ENCODE results near the gene OCA2.

The OCA2 gene

DNA sequence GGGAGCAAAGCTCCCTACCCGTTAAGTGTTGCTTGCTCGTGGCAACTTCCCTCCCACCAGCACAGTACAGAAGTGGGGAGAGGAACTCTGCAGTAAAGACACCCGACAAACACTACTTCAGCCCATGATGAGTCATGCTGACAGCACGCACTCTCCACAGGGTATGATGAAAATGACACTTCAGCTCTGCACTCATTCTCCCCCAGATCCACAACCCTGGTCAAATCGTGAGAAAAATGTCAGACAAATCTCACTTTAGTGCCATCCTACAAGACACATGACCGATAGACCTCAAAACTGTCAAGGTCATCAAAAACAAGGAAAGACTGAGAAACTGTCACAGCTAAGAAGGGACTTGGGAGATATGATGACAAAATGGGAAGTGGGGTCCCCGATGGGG, 278.9 kb downstream of the OCA2 start:
- Histone ChIP-seq H3K27ac (no peak overlapping the region), H3K27me3 (ENCODE audit: insufficient read depth, low read depth, severe bottlenecking) (no peaks in the 10 kb centered on the region), H3K4me3 (ENCODE audit: low read depth, low read length) (no peak overlapping the region), H3K36me3 (no peaks in the 10 kb centered on the region), H3K9me3 (ENCODE audit: severe bottlenecking) (peaks cover 4% of the 10 kb centered on the region)
- TF ChIP-seq, protein P1, sequence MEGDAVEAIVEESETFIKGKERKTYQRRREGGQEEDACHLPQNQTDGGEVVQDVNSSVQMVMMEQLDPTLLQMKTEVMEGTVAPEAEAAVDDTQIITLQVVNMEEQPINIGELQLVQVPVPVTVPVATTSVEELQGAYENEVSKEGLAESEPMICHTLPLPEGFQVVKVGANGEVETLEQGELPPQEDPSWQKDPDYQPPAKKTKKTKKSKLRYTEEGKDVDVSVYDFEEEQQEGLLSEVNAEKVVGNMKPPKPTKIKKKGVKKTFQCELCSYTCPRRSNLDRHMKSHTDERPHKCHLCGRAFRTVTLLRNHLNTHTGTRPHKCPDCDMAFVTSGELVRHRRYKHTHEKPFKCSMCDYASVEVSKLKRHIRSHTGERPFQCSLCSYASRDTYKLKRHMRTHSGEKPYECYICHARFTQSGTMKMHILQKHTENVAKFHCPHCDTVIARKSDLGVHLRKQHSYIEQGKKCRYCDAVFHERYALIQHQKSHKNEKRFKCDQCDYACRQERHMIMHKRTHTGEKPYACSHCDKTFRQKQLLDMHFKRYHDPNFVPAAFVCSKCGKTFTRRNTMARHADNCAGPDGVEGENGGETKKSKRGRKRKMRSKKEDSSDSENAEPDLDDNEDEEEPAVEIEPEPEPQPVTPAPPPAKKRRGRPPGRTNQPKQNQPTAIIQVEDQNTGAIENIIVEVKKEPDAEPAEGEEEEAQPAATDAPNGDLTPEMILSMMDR (IDR thresholded peaks at IDR 0.05; ENCODE audit: low read depth, low read length) = no peak
- no peak for DNase-seq

DNA sequence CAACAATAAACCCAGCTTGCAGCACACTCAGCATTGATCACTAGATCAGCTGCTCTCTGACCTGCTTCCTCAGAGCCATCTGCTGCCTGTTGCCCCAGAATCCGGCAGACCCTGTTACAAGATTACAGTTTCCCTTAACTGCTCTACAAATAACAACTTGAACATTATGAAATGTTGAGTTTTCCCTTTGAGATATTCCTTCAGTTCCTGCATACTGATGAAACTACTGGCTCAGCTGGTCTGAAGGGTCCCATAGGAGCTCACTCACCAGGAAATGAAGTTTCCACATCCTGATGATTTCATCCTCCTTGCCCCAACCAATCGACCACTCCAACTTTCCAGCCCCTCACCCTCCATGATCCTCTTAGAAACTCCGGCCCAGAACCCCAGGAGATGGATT, 281.9 kb downstream of the OCA2 start:
- Histone ChIP-seq H3K27me3 (ENCODE audit: insufficient read depth, low read depth, severe bottlenecking) (no peaks in the 10 kb centered on the region), H3K27ac (no peak overlapping the region), H3K36me3 (no peaks in the 10 kb centered on the region), H3K9me3 (ENCODE audit: severe bottlenecking) (peaks cover 4% of the 10 kb centered on the region), H3K4me3 (ENCODE audit: low read depth, low read length) (no peak overlapping the region)
- TF ChIP-seq, protein P1 (IDR thresholded peaks at IDR 0.05; ENCODE audit: low read depth, low read length) = no peak
- DNase-seq = no peak

DNA sequence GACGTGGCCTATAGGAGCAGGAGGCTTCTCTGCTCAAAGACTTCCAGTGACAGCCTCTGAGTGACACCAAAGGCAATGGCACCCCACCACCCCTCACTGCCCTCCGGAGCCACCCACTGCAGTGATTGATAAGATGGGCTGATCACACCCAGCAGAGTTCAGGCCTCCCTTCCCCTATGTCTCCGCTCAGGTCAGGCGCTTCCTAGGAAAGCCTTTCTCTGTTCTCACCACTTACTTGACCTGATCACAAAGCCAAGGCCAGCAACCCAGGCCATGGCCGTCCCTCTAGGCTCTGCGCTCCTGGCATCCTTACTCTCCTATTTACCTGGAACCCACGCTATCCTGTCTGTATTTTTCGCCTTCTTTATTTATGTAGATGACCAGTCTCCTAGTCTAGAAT, 282.3 kb downstream of the OCA2 start:
- no peak for DNase-seq
- TF ChIP-seq, protein P1 (IDR thresholded peaks at IDR 0.05; ENCODE audit: low read depth, low read length) = no peak
- Histone ChIP-seq H3K27ac (no peak overlapping the region), H3K27me3 (ENCODE audit: insufficient read depth, low read depth, severe bottlenecking) (no peaks in the 10 kb centered on the region), H3K4me3 (ENCODE audit: low read depth, low read length) (no peak overlapping the region), H3K9me3 (ENCODE audit: severe bottlenecking) (peaks cover 4% of the 10 kb centered on the region), H3K36me3 (no peaks in the 10 kb centered on the region)

DNA sequence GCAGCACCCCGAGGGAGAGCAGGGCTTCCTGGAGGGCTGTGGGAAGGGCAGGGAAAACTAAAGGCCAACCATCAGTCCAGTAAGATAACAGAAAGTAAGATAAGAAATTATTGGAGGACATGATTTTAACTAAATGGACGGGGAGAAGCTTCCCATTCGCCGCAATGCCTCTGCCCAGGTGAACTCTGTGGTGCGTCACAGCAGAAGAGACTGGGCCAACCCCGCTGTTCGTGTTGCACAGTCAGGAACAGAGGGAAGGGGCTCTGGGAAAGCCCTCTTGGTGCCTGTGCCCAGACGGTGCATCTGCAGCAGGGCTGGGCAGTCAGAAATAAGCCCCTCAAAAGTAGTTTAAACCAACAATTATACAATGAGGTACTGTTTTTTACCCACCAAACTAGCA, 284.1 kb downstream of the OCA2 start:
- no peaks in the 10 kb centered on the region for H3K36me3 ChIP-seq
- no peak overlapping the region for H3K27ac ChIP-seq
- H3K4me3 ChIP-seq (ENCODE audit: low read depth, low read length) = no peak overlapping the region
- no peak for DNase-seq
- TF ChIP-seq, protein P1 (IDR thresholded peaks at IDR 0.05; ENCODE audit: low read depth, low read length) = no peak
- H3K27me3 ChIP-seq (ENCODE audit: insufficient read depth, low read depth, severe bottlenecking) = no peaks in the 10 kb centered on the region
- H3K9me3 ChIP-seq (ENCODE audit: severe bottlenecking) = peaks cover 4% of the 10 kb centered on the region

DNA sequence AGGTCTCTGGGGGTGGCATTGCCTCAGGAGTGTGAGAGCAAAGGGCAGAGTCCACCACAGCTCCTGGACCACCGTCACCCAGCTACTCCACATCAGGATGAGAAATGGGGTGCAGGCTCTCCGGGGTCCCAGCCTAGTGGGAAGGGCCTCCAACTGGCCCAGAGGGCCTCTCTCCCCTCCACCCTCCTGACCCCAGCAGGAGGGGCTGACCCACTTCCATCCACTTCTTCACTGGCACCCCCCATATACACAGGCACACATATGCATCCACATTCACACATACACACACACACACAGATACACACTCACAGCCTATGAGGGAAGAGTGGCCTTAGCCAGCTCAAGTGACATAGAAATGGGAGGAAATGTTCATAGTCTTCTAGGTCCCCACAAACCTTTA, 286.0 kb downstream of the OCA2 start:
- Histone ChIP-seq H3K9me3 (ENCODE audit: severe bottlenecking) (peaks cover 4% of the 10 kb centered on the region), H3K27ac (no peak overlapping the region), H3K27me3 (ENCODE audit: insufficient read depth, low read depth, severe bottlenecking) (no peaks in the 10 kb centered on the region), H3K4me3 (ENCODE audit: low read depth, low read length) (no peak overlapping the region), H3K36me3 (no peaks in the 10 kb centered on the region)
- DNase-seq = no peak
- TF ChIP-seq, protein P1 (IDR thresholded peaks at IDR 0.05; ENCODE audit: low read depth, low read length) = no peak

DNA sequence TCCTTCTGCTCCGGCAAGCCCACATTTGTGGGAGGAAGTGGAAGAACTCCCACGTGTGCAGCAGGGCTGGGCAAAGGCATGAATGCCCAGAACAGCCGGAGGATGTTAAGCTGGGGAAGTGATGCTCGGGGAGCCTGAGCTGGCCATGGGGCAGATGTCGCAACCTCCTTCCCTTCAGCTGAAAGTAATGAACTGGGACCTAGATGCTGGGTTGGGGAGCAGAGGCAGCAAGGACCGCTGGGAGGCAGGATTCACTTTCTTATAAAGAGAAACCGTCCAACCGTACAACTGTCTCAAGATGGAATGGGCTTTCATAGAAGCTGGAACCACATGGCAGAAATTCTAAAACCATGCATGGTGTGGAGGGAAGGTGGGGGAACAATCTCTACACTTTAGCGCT, 290.9 kb downstream of the OCA2 start:
- H3K4me3 ChIP-seq (ENCODE audit: low read depth, low read length) = no peak overlapping the region
- no peaks in the 10 kb centered on the region for H3K9me3 ChIP-seq (ENCODE audit: severe bottlenecking)
- no peak for DNase-seq
- TF ChIP-seq, protein P1 (IDR thresholded peaks at IDR 0.05; ENCODE audit: low read depth, low read length) = no peak
- H3K36me3 ChIP-seq = no peaks in the 10 kb centered on the region
- H3K27ac ChIP-seq = no peak overlapping the region
- H3K27me3 ChIP-seq (ENCODE audit: insufficient read depth, low read depth, severe bottlenecking) = no peaks in the 10 kb centered on the region
